Activated T-helper 2 cell treated with anti-CD3 and anti-CD28 coated beads, Interferon-gamma antibody, Interleukin-2, Interleukin-4, amounts not matched to agents 10 μg/mL and 5 μg/mL and 100 μg/mL, durations not matched to agents 14 hours and 24 hours and 36 hours (primary cell): ENCODE results near the gene MUC5B. TPM values are rescaled to one million over a fixed set of nuclear protein-coding genes. Genes with fewer than 3 reads are reported as not detected.

Experiments used
- DNase-seq: peaks from one replicate; pipeline ENCODE4 v3.0.0; 2021; ENCODE audit warnings: low spot score
- H3K27ac Mint-ChIP-seq: one replicate; pipeline ENCODE4 v1.8.0; 2021; ENCODE audit warnings: mixed read lengths
- H3K27me3 Mint-ChIP-seq: one replicate; pipeline ENCODE4 v1.8.0; 2021; ENCODE audit warnings: low read depth, mixed read lengths
- H3K36me3 Mint-ChIP-seq: one replicate; pipeline ENCODE4 v1.8.0; 2021; ENCODE audit warnings: low read depth, mixed read lengths
- H3K4me1 Mint-ChIP-seq: one replicate; pipeline ENCODE4 v1.8.0; 2021; ENCODE audit warnings: low read depth, mixed read lengths
- H3K4me3 Mint-ChIP-seq: one replicate; pipeline ENCODE4 v1.8.0; 2021; ENCODE audit warnings: low read depth, mild to moderate bottlenecking, moderate library complexity, mixed read lengths
- H3K9me3 Mint-ChIP-seq: one replicate; pipeline ENCODE4 v1.8.0; 2021; ENCODE audit warnings: mixed read lengths
- intact Hi-C: fragments of 100-400 bp; cut with micrococcal nuclease; formaldehyde crosslinking; loops from one replicate; pipeline ENCODE4 v1.15.1; 2023
- total RNA-seq: library from RNA; stranded (reverse); gene quantifications from 2 replicates; pipeline ENCODE4 v1.2.3, GENCODE V29; 2022

MUC5B gene
- total RNA-seq, 1 donor from 2014 or later = not detected

GRCh38 chr11:1195682-1196515, 27.0 kb upstream of the MUC5B start:
- Mint-ChIP-seq H3K27me3 (no peaks in the 10 kb centered on the region), H3K9me3 (no peaks in the 10 kb centered on the region), H3K4me1 (no peaks in the 10 kb centered on the region), H3K4me3 (no peak overlapping the region), H3K36me3 (no peaks in the 10 kb centered on the region), H3K27ac (no peak overlapping the region)
- intact Hi-C loops = no loop called here
- DNase-seq = no peak

GRCh38 chr11:1196516-1197391, 26.1 kb upstream of the MUC5B start:
- no peaks in the 10 kb centered on the region for H3K4me1 Mint-ChIP-seq
- H3K36me3 Mint-ChIP-seq = no peaks in the 10 kb centered on the region
- H3K27ac Mint-ChIP-seq = no peak overlapping the region
- no peak for DNase-seq
- no peaks in the 10 kb centered on the region for H3K27me3 Mint-ChIP-seq
- intact Hi-C loops = no loop called here
- H3K4me3 Mint-ChIP-seq = no peak overlapping the region
- H3K9me3 Mint-ChIP-seq = no peaks in the 10 kb centered on the region

GRCh38 chr11:1197431-1197885, 25.4 kb upstream of the MUC5B start:
- Mint-ChIP-seq H3K36me3 (no peaks in the 10 kb centered on the region), H3K9me3 (no peaks in the 10 kb centered on the region), H3K27ac (no peak overlapping the region), H3K4me1 (no peaks in the 10 kb centered on the region), H3K4me3 (no peak overlapping the region), H3K27me3 (no peaks in the 10 kb centered on the region)
- DNase-seq = no peak
- intact Hi-C loops = no loop called here

GRCh38 chr11:1197886-1198560, 24.8 kb upstream of the MUC5B start:
- Mint-ChIP-seq H3K4me1 (no peaks in the 10 kb centered on the region), H3K4me3 (no peak overlapping the region), H3K36me3 (no peaks in the 10 kb centered on the region), H3K27me3 (no peaks in the 10 kb centered on the region), H3K27ac (no peak overlapping the region), H3K9me3 (no peaks in the 10 kb centered on the region)
- no peak for DNase-seq
- intact Hi-C loops = no loop called here

GRCh38 chr11:1198561-1199240, 24.2 kb upstream of the MUC5B start:
- H3K27me3 Mint-ChIP-seq = no peaks in the 10 kb centered on the region
- intact Hi-C loops = no loop called here
- H3K36me3 Mint-ChIP-seq = no peaks in the 10 kb centered on the region

GRCh38 chr11:1199241-1199750, 23.6 kb upstream of the MUC5B start:
- Mint-ChIP-seq H3K27ac (no peak overlapping the region), H3K4me3 (no peak overlapping the region), H3K9me3 (no peaks in the 10 kb centered on the region), H3K4me1 (no peaks in the 10 kb centered on the region), H3K36me3 (no peaks in the 10 kb centered on the region), H3K27me3 (no peaks in the 10 kb centered on the region)
- intact Hi-C loops = no loop called here
- DNase-seq = no peak

More at GRCh38 chr11:1198561-1199240, 24.2 kb upstream of the MUC5B start:
- Mint-ChIP-seq H3K9me3 (no peaks in the 10 kb centered on the region), H3K4me3 (no peak overlapping the region), H3K27ac (no peak overlapping the region), H3K4me1 (no peaks in the 10 kb centered on the region)
- no peak for DNase-seq

- H3K4me3 Mint-ChIP-seq = no peak overlapping the region
- H3K9me3 Mint-ChIP-seq = no peaks in the 10 kb centered on the region
- intact Hi-C loops = loop anchor here (5.0 kb wide), 2 partner anchors 317 to 372 kb away; partner anchors contain the start of gene DUSP8
- no peaks in the 10 kb centered on the region for H3K4me1 Mint-ChIP-seq
- DNase-seq = no peak
- no peak overlapping the region for H3K27ac Mint-ChIP-seq
- no peaks in the 10 kb centered on the region for H3K36me3 Mint-ChIP-seq
- no peaks in the 10 kb centered on the region for H3K27me3 Mint-ChIP-seq
Measured at GRCh38 chr11:1199751-1200610, 22.9 kb upstream of the MUC5B start.

- intact Hi-C loops = loop anchor here (5.0 kb wide), 2 partner anchors 317 to 372 kb away; partner anchors contain the start of gene DUSP8
- DNase-seq = no peak
- Mint-ChIP-seq H3K36me3 (no peaks in the 10 kb centered on the region), H3K4me3 (no peak overlapping the region), H3K27ac (no peak overlapping the region), H3K4me1 (no peaks in the 10 kb centered on the region), H3K27me3 (no peaks in the 10 kb centered on the region), H3K9me3 (no peaks in the 10 kb centered on the region)
Measured at GRCh38 chr11:1200611-1201191, 22.2 kb upstream of the MUC5B start.

GRCh38 chr11:1201395-1202153, 21.3 kb upstream of the MUC5B start:
- intact Hi-C loops = loop anchor here (5.0 kb wide), 2 partner anchors 316 to 371 kb away; partner anchors contain the start of gene DUSP8
- H3K27ac Mint-ChIP-seq = no peak overlapping the region

GRCh38 chr11:1202154-1202775, 20.6 kb upstream of the MUC5B start:
- intact Hi-C loops = loop anchor here (5.0 kb wide), 2 partner anchors 315 to 370 kb away; partner anchors contain the start of gene DUSP8

More at GRCh38 chr11:1201395-1202153, 21.3 kb upstream of the MUC5B start:
- DNase-seq = no peak
- Mint-ChIP-seq H3K36me3 (no peaks in the 10 kb centered on the region), H3K4me1 (no peaks in the 10 kb centered on the region), H3K27me3 (no peaks in the 10 kb centered on the region), H3K9me3 (no peaks in the 10 kb centered on the region), H3K4me3 (no peak overlapping the region)

More at GRCh38 chr11:1202154-1202775, 20.6 kb upstream of the MUC5B start:
- DNase-seq = no peak
- Mint-ChIP-seq H3K4me1 (no peaks in the 10 kb centered on the region), H3K36me3 (no peaks in the 10 kb centered on the region), H3K4me3 (no peak overlapping the region), H3K27me3 (no peaks in the 10 kb centered on the region), H3K27ac (no peak overlapping the region), H3K9me3 (no peaks in the 10 kb centered on the region)
